Natural killer cell treated with Interleukin-12 subunit alpha and Interleukin-12 subunit beta and Interleukin-15 and Interleukin-18, amount 100 ng/mL, for 72 hours (primary cell): ENCODE results near the gene SLX1A. TPM values are rescaled to one million over a fixed set of nuclear protein-coding genes. Genes with fewer than 3 reads are reported as not detected.
"Not testable (repeated sequence)": the region's sequence is repeated elsewhere in the genome, so short reads cannot be mapped to it uniquely, and the experiment has no call there.

Source experiments
- ATAC-seq, 2 donors: fragments of 150-1000 bp; cut with Tn5 transposase in 1 of 2; sonication (Bioruptor Pico), chemical (Tn5 transposase) in 1 of 2; 2 replicates each; pipeline ENCODE4 v1.10.0; 2021
- DNase-seq: peaks from one replicate; pipeline ENCODE4 v3.0.0; 2022; ENCODE audit warnings: low spot score
- H3K27ac Mint-ChIP-seq, 2 donors: 1 replicate in 1 of 2; 2 replicates in 1 of 2; pipeline ENCODE4 v1.8.0; 2022; ENCODE audit warnings: mixed read lengths in 2 of 2, mild to moderate bottlenecking in 1 of 2, moderate library complexity in 1 of 2
- H3K27me3 Mint-ChIP-seq, 2 donors: 1 replicate in 1 of 2; 2 replicates in 1 of 2; pipeline ENCODE4 v1.8.0; 2022; ENCODE audit warnings: mixed read lengths in 2 of 2
- H3K36me3 Mint-ChIP-seq: one replicate; pipeline ENCODE4 v1.8.0; 2022; ENCODE audit warnings: mixed read lengths
- H3K4me1 Mint-ChIP-seq, 2 donors: 1 replicate in 1 of 2; 2 replicates in 1 of 2; pipeline ENCODE4 v1.8.0; 2022; ENCODE audit warnings: low read depth in 2 of 2, mixed read lengths in 2 of 2, mild to moderate bottlenecking in 1 of 2
- H3K4me3 Mint-ChIP-seq: one replicate; pipeline ENCODE4 v1.8.0; 2022; ENCODE audit warnings: mixed read lengths
- H3K9me3 Mint-ChIP-seq: 2 replicates; pipeline ENCODE4 v1.8.0; 2022; ENCODE audit warnings: mixed read lengths
- total RNA-seq, 2 donors: library from RNA; stranded (reverse); gene quantifications; one replicate each; pipeline ENCODE4 v1.2.3, GENCODE V29; 2022

Gene SLX1A
- total RNA-seq, 2 donors from 2014 or later, result 48.6 to 169 TPM

DNA sequence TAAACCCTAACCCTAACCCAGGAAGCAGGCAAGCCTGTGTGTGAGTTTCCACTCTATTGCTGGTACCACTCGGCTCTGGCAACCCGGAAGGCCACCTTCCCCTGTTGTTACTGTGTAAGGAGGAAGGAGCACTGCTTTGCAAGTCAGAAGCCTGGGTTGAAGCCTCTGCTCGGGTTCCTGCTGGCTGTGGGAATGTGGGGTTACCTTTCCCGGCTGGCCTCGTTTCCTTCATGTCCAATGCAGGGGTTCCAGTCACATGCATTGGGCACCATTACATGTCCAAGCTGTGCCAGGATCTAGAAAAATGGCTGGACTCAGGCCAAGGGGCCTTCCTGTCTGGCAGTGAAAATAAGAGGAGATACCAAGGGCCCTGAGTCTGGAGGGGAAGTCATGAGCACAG is 23.4 kb downstream of the SLX1A start:
- not testable (repeated sequence) for H3K4me1 Mint-ChIP-seq, H3K36me3 Mint-ChIP-seq, H3K9me3 Mint-ChIP-seq, DNase-seq, H3K27me3 Mint-ChIP-seq, ATAC-seq, H3K4me3 Mint-ChIP-seq, H3K27ac Mint-ChIP-seq

Other genes starting within 250 kb of the SLX1A start
- 10 to 100 TPM; 44.3 to 51.6 TPM for gene TMEM219, start 231.8 kb upstream of the SLX1A start, total RNA-seq
- 10 to 100 TPM; 39.6 to 66.8 TPM for gene TAOK2, start 220.0 kb upstream of the SLX1A start, total RNA-seq
- 10 to 100 TPM; 30.0 to 40.8 TPM for gene HIRIP3, start 198.3 kb upstream of the SLX1A start, total RNA-seq
- 100 to 1,000 TPM; 101 to 133 TPM for gene INO80E, start 197.6 kb upstream of the SLX1A start, total RNA-seq
- gene DOC2A, start 182.8 kb upstream of the SLX1A start, total RNA-seq, result not detected
- not detected for gene C16orf92, start 170.7 kb upstream of the SLX1A start, total RNA-seq
- 1 to 10 TPM; 1.4 to 5.3 TPM for gene TLCD3B, start 162.6 kb upstream of the SLX1A start, total RNA-seq
- gene ALDOA, start 128.1 kb upstream of the SLX1A start, total RNA-seq, result 1,000 to 10,000 TPM; 1,789 to 1,983 TPM
- 100 to 1,000 TPM; 144 to 148 TPM for gene PPP4C, start 117.9 kb upstream of the SLX1A start, total RNA-seq
- gene TBX6, start 102.0 kb upstream of the SLX1A start, total RNA-seq, result under 1 TPM; 0.29 to 0.78 TPM
- 10 to 100 TPM; 21.1 to 25.8 TPM for gene YPEL3, start 97.7 kb upstream of the SLX1A start, total RNA-seq
- 1 to 10 TPM; 1.6 to 5.6 TPM for gene GDPD3, start 80.3 kb upstream of the SLX1A start, total RNA-seq
- 10 to 100 TPM; 34.3 to 35.9 TPM for gene MAPK3, start 70.7 kb upstream of the SLX1A start, total RNA-seq
- gene CORO1A, start 10.3 kb upstream of the SLX1A start, total RNA-seq, result 1,000 to 10,000 TPM in 1 of 2 donors, 100 to 1,000 TPM in 1; 987 to 1,615 TPM
- gene BOLA2B, start 209 bp upstream of the SLX1A start, total RNA-seq, result 100 to 1,000 TPM; 206 to 410 TPM
- 10 to 100 TPM; 19.1 to 46.7 TPM for gene SULT1A3, start 5.4 kb downstream of the SLX1A start, total RNA-seq
- 10 to 100 TPM; 38.2 to 50.6 TPM for gene NPIPB13, start 54.6 kb downstream of the SLX1A start, total RNA-seq
- gene CD2BP2, start 161.4 kb downstream of the SLX1A start, total RNA-seq, result 10 to 100 TPM; 95.8 to 99.7 TPM
- 10 to 100 TPM; 64.0 to 99.1 TPM for gene TBC1D10B, start 176.6 kb downstream of the SLX1A start, total RNA-seq
- gene MYL11, start 180.9 kb downstream of the SLX1A start, total RNA-seq, result 1 to 10 TPM in 1 of 2 donors, not detected in 1; 8.5 TPM
- 100 to 1,000 TPM; 192 to 207 TPM for gene SEPTIN1, start 188.7 kb downstream of the SLX1A start, total RNA-seq
- 10 to 100 TPM; 10.2 to 14.7 TPM for gene ZNF48, start 201.5 kb downstream of the SLX1A start, total RNA-seq
- gene ZNF771, start 213.7 kb downstream of the SLX1A start, total RNA-seq, result 1 to 10 TPM; 3.4 to 7.3 TPM
- gene DCTPP1, start 236.2 kb downstream of the SLX1A start, total RNA-seq, result 100 to 1,000 TPM in 1 of 2 donors, 10 to 100 TPM in 1; 95.9 to 155 TPM